ENCODE measurements around the gene IP6K2. TPM values are rescaled to one million over a fixed set of nuclear protein-coding genes. Genes with fewer than 3 reads are reported as not detected.
A peak's percentile ranks its signal among the peaks of the same experiment; 100 is the strongest.
"Not testable (repeated sequence)": the region's sequence is repeated elsewhere in the genome, so short reads cannot be mapped to it uniquely, and the experiment has no call there.

IP6K2 gene
- total RNA-seq, 4 donors from 2014 or later, result 16.9 to 31.8 (median 22.0) TPM

DNA sequence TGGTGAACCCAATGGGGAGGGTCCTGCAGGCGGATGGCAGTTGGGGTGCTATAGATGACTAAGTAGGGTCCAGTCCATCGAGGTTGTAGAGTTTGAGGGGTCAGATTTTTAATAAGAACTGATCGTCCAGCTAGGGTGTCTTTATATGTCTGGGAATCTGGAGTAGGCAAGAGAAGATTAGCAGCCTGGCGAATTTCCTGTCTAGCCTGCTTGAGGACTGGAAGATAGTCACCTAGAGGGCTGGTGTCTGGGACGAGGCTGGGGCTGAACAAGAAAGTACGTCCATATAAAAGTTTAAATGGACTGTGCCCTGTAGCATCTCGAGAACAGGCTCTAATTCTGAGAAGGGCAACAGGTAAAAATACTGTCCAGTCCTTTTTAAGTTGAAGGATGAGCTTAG is 6.7 kb upstream of the IP6K2 start:
- no peak for ATAC-seq

GRCh38 chr3:48723293-48723692 is 6.3 kb upstream of the IP6K2 start:
- in situ Hi-C loops (cut with MboI; ENCODE audit: low sequenced_read_pairs in 4 of 4); DNase-seq; H3K4me1 ChIP-seq; ATAC-seq; H3K36me3 ChIP-seq; H3K27ac ChIP-seq; H3K4me3 ChIP-seq; intact Hi-C loops (cut with DNase I; ENCODE audit: low total_unique reads); H3K9me3 ChIP-seq; H3K27me3 ChIP-seq: not testable (repeated sequence)

More for the DNA sequence above, 6.7 kb upstream of the IP6K2 start:
- Histone ChIP-seq H3K27ac (no peak overlapping the region), H3K4me3 (no peak overlapping the region), H3K36me3 (no peaks in the 10 kb centered on the region), H3K4me1 (no peaks in the 10 kb centered on the region), H3K9me3 (no peaks in the 10 kb centered on the region), H3K27me3 (no peaks in the 10 kb centered on the region)
- no peak for TF ChIP-seq CTCF (IDR thresholded peaks at IDR 0.05 in 4 of 5, conservative IDR thresholded peaks at IDR 0.05 in 1 of 5)
- TF ChIP-seq POLR2A (IDR thresholded peaks at IDR 0.05), result no peak
- intact Hi-C loops (cut with DNase I; ENCODE audit: low total_unique reads) (no loop called here), in situ Hi-C loops (cut with MboI; ENCODE audit: low sequenced_read_pairs in 4 of 4) (no loop called here)
- DNase-seq, result no peak

- intact Hi-C loops (cut with DNase I; ENCODE audit: low total_unique reads), result loop anchor here (2.0 kb wide), 1 partner anchor 32 kb away; the partner anchor contains the start of gene NCKIPSD
- DNase-seq (no peak), ATAC-seq (peak; percentile 23 to 29)
- peak overlapping the region; percentile 79 to 89 (median 83) for H3K27ac ChIP-seq
- TF ChIP-seq CTCF (IDR thresholded peaks at IDR 0.05 in 4 of 5, conservative IDR thresholded peaks at IDR 0.05 in 1 of 5) (no peak), POLR2A (IDR thresholded peaks at IDR 0.05) (no peak)
- in situ Hi-C loops (cut with MboI; ENCODE audit: low sequenced_read_pairs in 4 of 4), result no loop called here
- H3K4me3 ChIP-seq, result peak overlapping the region; percentile 75 to 92 (median 80)
- no peaks in the 10 kb centered on the region for H3K27me3 ChIP-seq
- H3K9me3 ChIP-seq, result no peaks in the 10 kb centered on the region
- H3K4me1 ChIP-seq, result peaks cover 24 to 33% of the 10 kb centered on the region in 2 donors
- peaks cover 0 to 20% of the 10 kb centered on the region in 2 donors for H3K36me3 ChIP-seq
Observed at GRCh38 chr3:48716508-48716981, 476 bp downstream of the IP6K2 start.

DNA sequence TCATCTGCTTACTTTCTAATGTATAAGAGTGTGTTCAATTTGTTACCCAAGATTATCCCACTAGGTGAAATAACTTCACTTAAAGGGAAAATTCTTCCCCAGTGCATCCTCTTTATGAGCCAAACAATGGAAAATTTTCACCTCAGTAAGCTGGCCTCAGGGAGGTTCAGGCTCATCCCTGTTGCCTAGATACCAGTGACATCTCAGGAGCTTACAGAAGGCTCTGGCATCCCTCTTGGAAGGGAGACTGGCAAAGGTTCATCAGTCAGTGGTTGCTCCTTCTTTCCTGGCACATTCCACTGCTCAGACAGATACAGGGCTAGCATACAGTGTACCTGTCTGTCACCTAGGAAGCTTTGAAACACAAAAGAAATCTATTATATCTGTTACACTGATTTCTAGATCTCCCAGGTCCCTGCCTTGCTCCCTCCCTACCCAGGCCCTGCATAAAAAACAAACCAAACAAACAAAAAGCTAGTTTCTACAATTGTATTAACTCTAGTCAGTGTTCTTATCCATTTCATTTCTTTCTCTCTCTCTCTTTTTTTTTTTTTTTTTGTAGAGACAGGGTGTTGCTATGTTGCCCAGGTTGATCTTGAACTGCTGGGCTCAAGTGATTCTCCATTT is 1.7 kb downstream of the IP6K2 start:
- Histone ChIP-seq H3K4me3 (peak overlapping the region in 2 of 4 donors; percentile 75 to 92), H3K36me3 (peaks cover 0 to 29% of the 10 kb centered on the region in 2 donors), H3K27me3 (no peaks in the 10 kb centered on the region), H3K9me3 (no peaks in the 10 kb centered on the region), H3K27ac (peak overlapping the region in 3 of 4 donors; percentile 24 to 89 (median 85)), H3K4me1 (peaks cover 27 to 33% of the 10 kb centered on the region in 2 donors)
- ATAC-seq, result no peak
- TF ChIP-seq CTCF (IDR thresholded peaks at IDR 0.05 in 4 of 5, conservative IDR thresholded peaks at IDR 0.05 in 1 of 5) (no peak), POLR2A (IDR thresholded peaks at IDR 0.05) (no peak)
- in situ Hi-C loops (cut with MboI; ENCODE audit: low sequenced_read_pairs in 4 of 4) (no loop called here), intact Hi-C loops (cut with DNase I; ENCODE audit: low total_unique reads) (no loop called here)
- DNase-seq, result peak; percentile 11 to 23

GRCh38 chr3:48711727-48712126 is 5.3 kb downstream of the IP6K2 start:
- Histone ChIP-seq H3K27me3 (no peaks in the 10 kb centered on the region), H3K9me3 (no peaks in the 10 kb centered on the region), H3K36me3 (peaks cover 0 to 29% of the 10 kb centered on the region in 2 donors), H3K4me1 (peaks cover 45 to 47% of the 10 kb centered on the region in 2 donors), H3K4me3 (no peak overlapping the region), H3K27ac (no peak overlapping the region)
- no peak for TF ChIP-seq CTCF (IDR thresholded peaks at IDR 0.05 in 4 of 5, conservative IDR thresholded peaks at IDR 0.05 in 1 of 5)
- TF ChIP-seq POLR2A (IDR thresholded peaks at IDR 0.05), result no peak
- in situ Hi-C loops (cut with MboI; ENCODE audit: low sequenced_read_pairs in 4 of 4), result no loop called here
- DNase-seq (no peak), ATAC-seq (no peak)
- intact Hi-C loops (cut with DNase I; ENCODE audit: low total_unique reads), result no loop called here
